SK-N-MC (cell line): ENCODE results near the gene HES5.

ENCODE experiments used
- DNase-seq: peaks from one replicate; pipeline ENCODE4 v3.0.0-alpha.2; 2011; ENCODE audit warnings: low read depth, low spot score
- H3K27ac ChIP-seq: fragments of 200-600 bp; sonication (generic); 2 replicates; pipeline ENCODE4 v1.5.1; 2016; ENCODE audit warnings: mixed run types
- H3K36me3 ChIP-seq: fragments of 200-600 bp; sonication (generic); 2 replicates; pipeline ENCODE4 v1.6.1; 2017; ENCODE audit warnings: antibody characterized with exemption, low read length, mixed read lengths; ENCODE audit not compliant: insufficient read depth
- H3K4me3 ChIP-seq: fragments of 200-600 bp; sonication (generic); 2 replicates; pipeline ENCODE4 v1.5.1; 2016
- H3K9ac ChIP-seq: fragments of 200-600 bp; sonication (generic); 2 replicates; pipeline ENCODE4 v1.8.0; 2017; ENCODE audit warnings: mixed run types, mixed read lengths; ENCODE audit not compliant: insufficient read length
- H3K9me3 ChIP-seq: fragments of 200-600 bp; sonication (generic); 2 replicates; pipeline ENCODE4 v1.6.1; 2017; ENCODE audit warnings: low read depth, mild to moderate bottlenecking, antibody characterized with exemption, low read length, moderate library complexity, mixed read lengths
- EZH2 ChIP-seq: fragments of 200-600 bp; sonication (generic); IDR thresholded peaks from one replicate; pipeline ENCODE4 v1.6.1; 2017; ENCODE audit warnings: antibody characterized with exemption
- FOXP2 ChIP-seq: optimal IDR thresholded peaks from 2 replicates; pipeline ENCODE3; 2011; ENCODE audit warnings: mild to moderate bottlenecking, moderate library complexity; ENCODE audit not compliant: insufficient read depth; ENCODE audit errors: extremely low read length, control extremely low read depth
- POLR2AphosphoS5 ChIP-seq: IDR thresholded peaks from 2 replicates; pipeline ENCODE4 v1.6.1; 2012; ENCODE audit warnings: mild to moderate bottlenecking, low read depth, low read length, borderline replicate concordance

Gene HES5

GRCh38 chr1:2515763-2516080 lies 14.3 kb downstream of the HES5 start:
- Histone ChIP-seq H3K4me3 (no peak overlapping the region), H3K27ac (no peak overlapping the region), H3K9me3 (no peaks in the 10 kb centered on the region), H3K9ac (no peak overlapping the region), H3K36me3 (peaks cover 62% of the 10 kb centered on the region; the same call in 1 of the 2 replicates)
- TF ChIP-seq FOXP2: no peak
- TF ChIP-seq EZH2: no peak
- no peak for TF ChIP-seq POLR2AphosphoS5
- DNase-seq: no peak

- no peaks in the 10 kb centered on the region for H3K9me3 ChIP-seq
- H3K27ac ChIP-seq: no peak overlapping the region
- peaks cover 62% of the 10 kb centered on the region; the same call in 1 of the 2 replicates for H3K36me3 ChIP-seq
- TF ChIP-seq POLR2AphosphoS5 (no peak), FOXP2 (no peak), EZH2 (no peak)
- no peak for DNase-seq
- no peak overlapping the region for H3K9ac ChIP-seq
- no peak overlapping the region for H3K4me3 ChIP-seq
These were observed 14.9 kb downstream of the HES5 start for GRCh38 chr1:2514863-2515762.

GRCh38 chr1:2513939-2514652 lies 16.0 kb downstream of the HES5 start:
- Histone ChIP-seq H3K4me3 (no peak overlapping the region), H3K9ac (no peak overlapping the region), H3K27ac (no peak overlapping the region), H3K9me3 (no peaks in the 10 kb centered on the region), H3K36me3 (peaks cover 62% of the 10 kb centered on the region; the same call in 1 of the 2 replicates)
- TF ChIP-seq EZH2: no peak
- TF ChIP-seq POLR2AphosphoS5: no peak
- TF ChIP-seq FOXP2: no peak
- no peak for DNase-seq

- Histone ChIP-seq H3K27ac (no peak overlapping the region), H3K4me3 (no peak overlapping the region), H3K9ac (no peak overlapping the region), H3K36me3 (peaks cover 54% of the 10 kb centered on the region; the same call in 1 of the 2 replicates), H3K9me3 (no peaks in the 10 kb centered on the region)
- no peak for DNase-seq
- TF ChIP-seq FOXP2 (no peak), POLR2AphosphoS5 (no peak), EZH2 (no peak)
These were observed 17.1 kb downstream of the HES5 start for GRCh38 chr1:2512862-2513421.

- H3K4me3 ChIP-seq: no peak overlapping the region
- H3K36me3 ChIP-seq: peaks cover 36% of the 10 kb centered on the region; the same call in 1 of the 2 replicates
- H3K27ac ChIP-seq: no peak overlapping the region
- TF ChIP-seq POLR2AphosphoS5 (no peak), FOXP2 (no peak), EZH2 (no peak)
- no peak overlapping the region for H3K9ac ChIP-seq
- no peaks in the 10 kb centered on the region for H3K9me3 ChIP-seq
- no peak for DNase-seq
These were observed 19.5 kb downstream of the HES5 start for GRCh38 chr1:2510366-2511155.

GRCh38 chr1:2509589-2509988 lies 20.5 kb downstream of the HES5 start:
- TF ChIP-seq POLR2AphosphoS5 (no peak), EZH2 (no peak), FOXP2 (no peak)
- Histone ChIP-seq H3K9me3 (no peaks in the 10 kb centered on the region), H3K27ac (no peak overlapping the region), H3K4me3 (no peak overlapping the region), H3K9ac (no peak overlapping the region), H3K36me3 (peaks cover 31% of the 10 kb centered on the region; the same call in 1 of the 2 replicates)
- DNase-seq: no peak

- TF ChIP-seq EZH2: no peak
- TF ChIP-seq POLR2AphosphoS5: no peak
- no peak for TF ChIP-seq FOXP2
- H3K9me3 ChIP-seq: no peaks in the 10 kb centered on the region
- H3K27ac ChIP-seq: no peak overlapping the region
- H3K4me3 ChIP-seq: no peak overlapping the region
- no peak overlapping the region for H3K9ac ChIP-seq
- H3K36me3 ChIP-seq: peaks cover 27% of the 10 kb centered on the region; the same call in 1 of the 2 replicates
- no peak for DNase-seq
These were observed 21.3 kb downstream of the HES5 start for GRCh38 chr1:2508751-2509150.
